ENCODE measurements around the gene LIMD2.

DNA sequence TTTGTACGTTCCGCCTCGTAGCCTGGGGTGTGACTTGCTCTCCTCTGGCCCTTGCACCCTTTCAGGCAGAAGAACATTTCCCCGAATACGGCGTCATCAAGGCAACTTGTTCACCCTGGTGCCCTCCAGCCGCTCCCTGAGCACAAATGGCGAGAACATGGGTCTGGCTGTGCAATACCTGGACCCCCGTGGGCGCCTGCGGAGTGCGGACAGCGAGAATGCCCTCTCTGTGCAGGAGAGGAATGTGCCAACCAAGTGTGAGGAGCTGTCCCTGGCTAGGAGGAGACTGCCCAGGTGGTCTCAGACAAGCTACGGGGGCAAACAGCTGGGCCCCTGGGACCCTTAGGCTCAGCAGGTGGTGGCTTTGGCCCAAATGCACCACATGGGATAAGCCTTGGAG, 10.4 kb downstream of the LIMD2 start:
- TF ChIP-seq, protein P1, sequence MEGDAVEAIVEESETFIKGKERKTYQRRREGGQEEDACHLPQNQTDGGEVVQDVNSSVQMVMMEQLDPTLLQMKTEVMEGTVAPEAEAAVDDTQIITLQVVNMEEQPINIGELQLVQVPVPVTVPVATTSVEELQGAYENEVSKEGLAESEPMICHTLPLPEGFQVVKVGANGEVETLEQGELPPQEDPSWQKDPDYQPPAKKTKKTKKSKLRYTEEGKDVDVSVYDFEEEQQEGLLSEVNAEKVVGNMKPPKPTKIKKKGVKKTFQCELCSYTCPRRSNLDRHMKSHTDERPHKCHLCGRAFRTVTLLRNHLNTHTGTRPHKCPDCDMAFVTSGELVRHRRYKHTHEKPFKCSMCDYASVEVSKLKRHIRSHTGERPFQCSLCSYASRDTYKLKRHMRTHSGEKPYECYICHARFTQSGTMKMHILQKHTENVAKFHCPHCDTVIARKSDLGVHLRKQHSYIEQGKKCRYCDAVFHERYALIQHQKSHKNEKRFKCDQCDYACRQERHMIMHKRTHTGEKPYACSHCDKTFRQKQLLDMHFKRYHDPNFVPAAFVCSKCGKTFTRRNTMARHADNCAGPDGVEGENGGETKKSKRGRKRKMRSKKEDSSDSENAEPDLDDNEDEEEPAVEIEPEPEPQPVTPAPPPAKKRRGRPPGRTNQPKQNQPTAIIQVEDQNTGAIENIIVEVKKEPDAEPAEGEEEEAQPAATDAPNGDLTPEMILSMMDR (IDR thresholded peaks at IDR 0.05) = no peak
- no peak for TF ChIP-seq POLR2A (IDR thresholded peaks at IDR 0.05)
